ENCODE results near the gene DNAJC15.
"Not testable (repeated sequence)": the region's sequence is repeated elsewhere in the genome, so short reads cannot be mapped to it uniquely, and the experiment has no call there.

The DNAJC15 gene

DNA sequence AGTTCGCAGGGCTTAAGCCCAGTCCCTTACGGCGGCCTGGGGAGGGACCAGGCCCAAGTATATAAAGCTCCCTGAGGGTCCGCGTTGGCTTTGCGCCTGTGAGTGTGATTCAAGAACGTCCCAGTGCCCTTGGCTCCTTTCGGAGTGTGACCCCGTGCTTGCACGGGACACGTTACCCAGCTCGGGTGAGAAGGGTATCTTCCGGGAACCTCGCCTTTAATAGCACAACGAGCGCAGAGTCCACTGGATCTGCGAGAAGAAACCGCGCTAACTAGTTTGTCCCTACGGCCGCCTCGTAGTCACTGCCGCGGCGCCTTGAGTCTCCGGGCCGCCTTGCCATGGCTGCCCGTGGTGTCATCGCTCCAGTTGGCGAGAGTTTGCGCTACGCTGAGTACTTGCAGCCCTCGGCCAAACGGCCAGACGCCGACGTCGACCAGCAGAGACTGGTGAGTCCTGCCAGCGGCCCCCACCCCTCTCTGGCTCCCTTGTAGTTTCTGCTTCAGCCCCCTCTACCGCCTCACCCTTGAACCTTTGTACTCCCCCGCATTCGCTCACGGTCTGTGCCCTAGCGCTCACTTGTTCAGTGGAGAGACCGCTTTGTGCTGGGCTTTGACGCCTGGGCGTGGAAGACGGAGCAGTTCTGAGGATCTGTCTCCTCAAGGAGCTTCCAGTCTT lies at the start of gene DNAJC15:
TSS of gene DNAJC15 (plus strand) at position 298 of the 675 bp plus-strand sequence. CDS start at position 339, 41 bp downstream.
- no peak for DNase-seq

GRCh38 chr13:42976066-42976465 lies 47.3 kb upstream of the DNAJC15 start:
- DNase-seq = no peak

GRCh38 chr13:42977219-42977659 lies 46.1 kb upstream of the DNAJC15 start:
- DNase-seq = no peak

- DNase-seq = no peak
Observed at GRCh38 chr13:42981317-42981716, 42.1 kb upstream of the DNAJC15 start.

- DNase-seq = no peak
Observed at GRCh38 chr13:42981853-42982252, 41.5 kb upstream of the DNAJC15 start.

GRCh38 chr13:42984026-42984425 lies 39.4 kb upstream of the DNAJC15 start:
- no peak for DNase-seq

- DNase-seq = no peak
Observed at GRCh38 chr13:42984691-42985090, 38.7 kb upstream of the DNAJC15 start.

DNA sequence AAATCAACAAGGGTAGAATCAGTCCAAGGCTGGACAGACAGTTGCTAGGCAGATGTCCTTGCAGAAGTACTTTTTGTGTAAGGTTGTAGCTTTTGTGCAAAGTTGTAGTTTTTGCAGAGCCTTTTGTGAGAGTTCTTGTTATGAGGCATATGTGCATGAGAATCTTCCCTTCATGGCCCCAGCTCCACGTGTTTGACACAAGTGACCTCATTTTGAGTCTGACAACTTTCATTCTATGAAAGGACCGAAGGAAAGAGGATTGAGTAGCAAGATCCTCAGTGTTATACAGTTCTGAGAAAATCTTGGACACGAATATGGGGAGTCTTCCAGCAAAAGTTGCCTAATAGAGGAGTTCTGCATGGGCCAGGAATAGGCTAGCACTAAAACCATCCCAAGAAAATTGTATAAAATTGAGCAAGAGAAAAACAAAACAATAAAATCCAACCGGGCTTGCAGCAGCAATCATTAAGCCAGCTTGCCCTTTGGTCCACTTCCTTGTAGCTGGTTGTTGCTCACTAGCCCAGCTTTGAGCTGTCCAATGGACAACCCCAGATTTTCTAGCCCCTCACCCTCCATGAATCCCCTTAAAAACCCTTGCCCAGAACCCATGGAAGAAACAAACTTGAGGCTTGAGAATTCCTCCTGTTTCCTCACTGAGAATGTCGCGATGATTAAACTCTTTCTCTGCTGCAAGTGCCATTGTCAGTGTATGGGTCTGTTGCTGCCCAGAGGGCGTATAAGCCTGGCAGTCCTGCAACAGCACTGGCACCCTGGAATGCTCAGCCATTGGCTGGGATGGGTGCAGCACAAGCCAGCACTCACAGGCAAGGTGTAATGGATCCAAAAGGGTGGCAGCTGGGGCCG lies 37.8 kb upstream of the DNAJC15 start:
- no peak for DNase-seq

DNA sequence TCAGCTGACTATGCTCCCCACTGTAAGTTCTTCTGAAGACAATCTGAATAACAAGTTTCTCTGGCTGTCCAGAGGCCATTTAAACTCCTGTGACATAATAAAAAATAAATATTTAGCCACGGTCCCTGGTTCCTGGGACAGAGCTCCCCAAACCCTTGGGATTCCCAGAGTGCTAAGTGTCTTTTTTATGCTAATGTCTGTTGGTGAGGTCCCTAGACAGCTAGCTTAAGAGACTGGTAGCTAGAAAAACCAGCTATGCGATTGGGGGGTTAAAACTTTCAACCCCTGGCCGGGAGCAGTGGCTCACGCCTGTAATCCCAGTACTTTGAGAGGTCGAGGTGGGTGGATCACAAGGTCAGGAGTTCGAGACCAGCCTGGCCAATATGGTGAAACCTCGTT lies 37.2 kb upstream of the DNAJC15 start:
- no peak for DNase-seq

GRCh38 chr13:42990291-42991232 lies 32.8 kb upstream of the DNAJC15 start:
- DNase-seq = no peak

DNA sequence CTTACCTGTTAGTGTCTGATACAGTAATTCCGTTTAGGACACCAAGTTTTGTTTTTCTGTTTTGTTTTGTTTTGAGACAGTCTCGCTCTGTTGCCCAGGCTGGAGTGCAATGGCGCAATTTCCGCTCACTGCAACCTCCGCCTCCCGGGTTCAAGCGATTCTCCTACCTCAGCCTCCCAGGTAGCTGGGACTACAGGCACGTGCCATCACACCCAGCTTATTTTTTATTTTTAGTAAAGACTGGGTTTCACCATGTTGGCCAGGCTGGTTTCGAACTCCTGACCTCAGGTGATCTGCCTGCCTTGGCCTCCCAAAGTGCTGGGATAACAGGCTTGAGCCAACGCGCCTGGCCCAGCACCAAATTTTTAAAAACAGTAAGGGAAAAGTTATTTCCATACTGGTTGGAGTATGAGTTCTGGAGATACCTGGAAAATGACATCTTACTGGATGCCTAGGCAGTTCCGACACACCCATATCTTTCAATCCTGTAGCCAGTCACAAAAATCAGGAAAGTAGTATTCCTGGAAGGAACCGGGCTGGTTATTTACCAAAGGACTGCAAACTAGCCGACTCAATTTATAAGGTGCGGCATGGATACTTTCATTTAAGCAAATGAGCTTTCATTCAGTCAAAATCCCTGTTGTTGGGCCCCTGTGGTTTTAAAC lies 32.0 kb upstream of the DNAJC15 start:
- not testable (repeated sequence) for DNase-seq

- peak; percentile 14 for DNase-seq
Observed at GRCh38 chr13:42991898-42992763, 31.3 kb upstream of the DNAJC15 start, which contains the start of gene EPSTI1. Gene EPSTI1 (minus strand): TSS chr13:42992241. CDS start chr13:42992165, 76 bp downstream.

DNA sequence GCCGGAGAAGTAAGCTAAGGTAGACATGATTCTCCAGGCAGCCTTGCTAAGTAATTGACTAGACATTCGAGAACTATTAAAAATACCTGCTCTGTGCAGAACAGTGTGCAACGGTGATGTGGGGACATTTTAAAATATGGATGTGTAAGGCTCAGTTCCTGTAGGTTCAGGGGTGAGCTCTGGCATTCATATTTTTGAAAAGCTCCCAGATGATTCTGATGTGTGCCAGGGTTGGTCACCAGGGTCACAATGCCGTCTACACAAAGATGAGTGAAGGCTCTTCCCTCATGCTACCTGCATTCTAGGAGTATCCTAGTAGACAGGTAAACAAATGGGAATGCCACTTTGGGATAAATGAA lies 30.6 kb upstream of the DNAJC15 start:
- DNase-seq = no peak

- no peak for DNase-seq
Observed at GRCh38 chr13:42994878-42995277, 28.5 kb upstream of the DNAJC15 start.

GRCh38 chr13:42996584-42996983 lies 26.8 kb upstream of the DNAJC15 start:
- peak; percentile 37 for DNase-seq

DNA sequence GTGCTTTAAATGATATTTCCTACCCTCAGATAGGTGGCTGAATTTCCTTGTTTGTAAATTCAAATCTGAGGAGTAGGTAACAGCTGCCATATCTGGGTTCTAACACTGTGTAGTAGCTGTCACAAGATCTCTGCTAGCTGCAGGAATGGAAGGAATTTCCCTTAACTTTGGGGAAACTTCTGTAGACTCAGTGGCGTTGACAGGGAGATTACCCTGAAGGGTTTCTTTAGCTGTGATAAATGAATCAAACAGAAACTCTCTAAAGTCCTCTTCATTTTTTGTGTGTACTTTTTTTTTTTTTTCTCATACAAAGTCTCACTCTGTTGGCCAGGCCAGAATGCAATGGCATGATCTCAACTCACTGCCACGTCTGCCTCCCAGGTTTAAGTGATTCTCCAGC lies 26.0 kb upstream of the DNAJC15 start:
- no peak for DNase-seq

GRCh38 chr13:42999491-42999890 lies 23.9 kb upstream of the DNAJC15 start:
- DNase-seq = no peak

- DNase-seq = no peak
Observed at GRCh38 chr13:43000676-43001075, 22.7 kb upstream of the DNAJC15 start.

GRCh38 chr13:43002021-43002420 lies 21.4 kb upstream of the DNAJC15 start:
- no peak for DNase-seq

- no peak for DNase-seq
Observed at GRCh38 chr13:43003010-43003409, 20.4 kb upstream of the DNAJC15 start.

- no peak for DNase-seq
Observed at GRCh38 chr13:43003729-43004128, 19.7 kb upstream of the DNAJC15 start.

Data from amniotic stem cell (primary cell).